Measurements from ENCODE around the gene CLRN1.
"Not testable (repeated sequence)": the region's sequence is repeated elsewhere in the genome, so short reads cannot be mapped to it uniquely, and the experiment has no call there.

The CLRN1 gene

GRCh38 chr3:151003029-151003767 lies 30.7 kb upstream of the CLRN1 start:
- no peaks in the 10 kb centered on the region for H3K36me3 ChIP-seq (ENCODE audit: control insufficient read depth, insufficient read depth, low read length)
- peaks cover 2% of the 10 kb centered on the region for H3K27me3 ChIP-seq (ENCODE audit: control insufficient read depth, insufficient read depth, low read length)
- no peak overlapping the region for H3K9ac ChIP-seq (ENCODE audit: low read depth, low read length)
- H3K4me3 ChIP-seq (ENCODE audit: low read depth, low read length), result no peak overlapping the region
- peaks cover 8% of the 10 kb centered on the region for H3K4me1 ChIP-seq (ENCODE audit: control insufficient read depth, insufficient read depth, low read length)
- no peaks in the 10 kb centered on the region for H3K9me3 ChIP-seq (ENCODE audit: control insufficient read depth, insufficient read depth, low read length)

GRCh38 chr3:151002003-151002981 lies 29.8 kb upstream of the CLRN1 start:
- Histone ChIP-seq H3K4me1 (ENCODE audit: control insufficient read depth, insufficient read depth, low read length) (peaks cover 8% of the 10 kb centered on the region), H3K4me3 (ENCODE audit: low read depth, low read length) (no peak overlapping the region), H3K9ac (ENCODE audit: low read depth, low read length) (no peak overlapping the region), H3K27me3 (ENCODE audit: control insufficient read depth, insufficient read depth, low read length) (peaks cover 2% of the 10 kb centered on the region), H3K9me3 (ENCODE audit: control insufficient read depth, insufficient read depth, low read length) (no peaks in the 10 kb centered on the region), H3K36me3 (ENCODE audit: control insufficient read depth, insufficient read depth, low read length) (no peaks in the 10 kb centered on the region)

GRCh38 chr3:150998996-150999395 lies 26.5 kb upstream of the CLRN1 start:
- Histone ChIP-seq H3K27me3 (ENCODE audit: control insufficient read depth, insufficient read depth, low read length) (no peaks in the 10 kb centered on the region), H3K4me3 (ENCODE audit: low read depth, low read length) (no peak overlapping the region), H3K9ac (ENCODE audit: low read depth, low read length) (no peak overlapping the region), H3K9me3 (ENCODE audit: control insufficient read depth, insufficient read depth, low read length) (no peaks in the 10 kb centered on the region), H3K4me1 (ENCODE audit: control insufficient read depth, insufficient read depth, low read length) (peaks cover 8% of the 10 kb centered on the region), H3K36me3 (ENCODE audit: control insufficient read depth, insufficient read depth, low read length) (no peaks in the 10 kb centered on the region)

GRCh38 chr3:150996731-150997130 lies 24.2 kb upstream of the CLRN1 start:
- no peak overlapping the region for H3K4me3 ChIP-seq (ENCODE audit: low read depth, low read length)
- no peaks in the 10 kb centered on the region for H3K36me3 ChIP-seq (ENCODE audit: control insufficient read depth, insufficient read depth, low read length)
- H3K27me3 ChIP-seq (ENCODE audit: control insufficient read depth, insufficient read depth, low read length), result no peaks in the 10 kb centered on the region
- H3K9me3 ChIP-seq (ENCODE audit: control insufficient read depth, insufficient read depth, low read length), result no peaks in the 10 kb centered on the region
- no peak overlapping the region for H3K9ac ChIP-seq (ENCODE audit: low read depth, low read length)
- peaks cover 8% of the 10 kb centered on the region for H3K4me1 ChIP-seq (ENCODE audit: control insufficient read depth, insufficient read depth, low read length)

GRCh38 chr3:150995510-150995909 lies 23.0 kb upstream of the CLRN1 start:
- H3K4me1 ChIP-seq (ENCODE audit: control insufficient read depth, insufficient read depth, low read length), result no peaks in the 10 kb centered on the region
- H3K9me3 ChIP-seq (ENCODE audit: control insufficient read depth, insufficient read depth, low read length), result no peaks in the 10 kb centered on the region
- H3K9ac ChIP-seq (ENCODE audit: low read depth, low read length), result no peak overlapping the region
- H3K27me3 ChIP-seq (ENCODE audit: control insufficient read depth, insufficient read depth, low read length), result no peaks in the 10 kb centered on the region
- no peaks in the 10 kb centered on the region for H3K36me3 ChIP-seq (ENCODE audit: control insufficient read depth, insufficient read depth, low read length)
- H3K4me3 ChIP-seq (ENCODE audit: low read depth, low read length), result no peak overlapping the region

- no peaks in the 10 kb centered on the region for H3K36me3 ChIP-seq (ENCODE audit: control insufficient read depth, insufficient read depth, low read length)
- no peaks in the 10 kb centered on the region for H3K27me3 ChIP-seq (ENCODE audit: control insufficient read depth, insufficient read depth, low read length)
- H3K4me3 ChIP-seq (ENCODE audit: low read depth, low read length), result no peak overlapping the region
- H3K9ac ChIP-seq (ENCODE audit: low read depth, low read length), result no peak overlapping the region
- no peaks in the 10 kb centered on the region for H3K9me3 ChIP-seq (ENCODE audit: control insufficient read depth, insufficient read depth, low read length)
- H3K4me1 ChIP-seq (ENCODE audit: control insufficient read depth, insufficient read depth, low read length), result no peaks in the 10 kb centered on the region
Measured at GRCh38 chr3:150989208-150989607, 16.7 kb upstream of the CLRN1 start.

- H3K27me3 ChIP-seq (ENCODE audit: control insufficient read depth, insufficient read depth, low read length); H3K36me3 ChIP-seq (ENCODE audit: control insufficient read depth, insufficient read depth, low read length); H3K9me3 ChIP-seq (ENCODE audit: control insufficient read depth, insufficient read depth, low read length); H3K4me3 ChIP-seq (ENCODE audit: low read depth, low read length); H3K4me1 ChIP-seq (ENCODE audit: control insufficient read depth, insufficient read depth, low read length); H3K9ac ChIP-seq (ENCODE audit: low read depth, low read length): not testable (repeated sequence)
Measured at GRCh38 chr3:150988395-150988794, 15.9 kb upstream of the CLRN1 start.

GRCh38 chr3:150985711-150986110 lies 13.2 kb upstream of the CLRN1 start:
- no peak overlapping the region for H3K4me3 ChIP-seq (ENCODE audit: low read depth, low read length)
- no peaks in the 10 kb centered on the region for H3K9me3 ChIP-seq (ENCODE audit: control insufficient read depth, insufficient read depth, low read length)
- no peaks in the 10 kb centered on the region for H3K36me3 ChIP-seq (ENCODE audit: control insufficient read depth, insufficient read depth, low read length)
- H3K4me1 ChIP-seq (ENCODE audit: control insufficient read depth, insufficient read depth, low read length), result no peaks in the 10 kb centered on the region
- H3K27me3 ChIP-seq (ENCODE audit: control insufficient read depth, insufficient read depth, low read length), result no peaks in the 10 kb centered on the region
- no peak overlapping the region for H3K9ac ChIP-seq (ENCODE audit: low read depth, low read length)

GRCh38 chr3:150984066-150984465 lies 11.5 kb upstream of the CLRN1 start:
- Histone ChIP-seq H3K9ac (ENCODE audit: low read depth, low read length) (no peak overlapping the region), H3K36me3 (ENCODE audit: control insufficient read depth, insufficient read depth, low read length) (no peaks in the 10 kb centered on the region), H3K4me3 (ENCODE audit: low read depth, low read length) (no peak overlapping the region), H3K27me3 (ENCODE audit: control insufficient read depth, insufficient read depth, low read length) (no peaks in the 10 kb centered on the region), H3K4me1 (ENCODE audit: control insufficient read depth, insufficient read depth, low read length) (no peaks in the 10 kb centered on the region), H3K9me3 (ENCODE audit: control insufficient read depth, insufficient read depth, low read length) (no peaks in the 10 kb centered on the region)

- Histone ChIP-seq H3K27me3 (ENCODE audit: control insufficient read depth, insufficient read depth, low read length) (no peaks in the 10 kb centered on the region), H3K4me3 (ENCODE audit: low read depth, low read length) (no peak overlapping the region), H3K9me3 (ENCODE audit: control insufficient read depth, insufficient read depth, low read length) (no peaks in the 10 kb centered on the region), H3K4me1 (ENCODE audit: control insufficient read depth, insufficient read depth, low read length) (peaks cover 18% of the 10 kb centered on the region), H3K36me3 (ENCODE audit: control insufficient read depth, insufficient read depth, low read length) (no peaks in the 10 kb centered on the region), H3K9ac (ENCODE audit: low read depth, low read length) (no peak overlapping the region)
Measured at GRCh38 chr3:150978566-150979148, 6.1 kb upstream of the CLRN1 start.

GRCh38 chr3:150975992-150976368 lies 3.5 kb upstream of the CLRN1 start:
- Histone ChIP-seq H3K4me3 (ENCODE audit: low read depth, low read length) (no peak overlapping the region), H3K9me3 (ENCODE audit: control insufficient read depth, insufficient read depth, low read length) (no peaks in the 10 kb centered on the region), H3K36me3 (ENCODE audit: control insufficient read depth, insufficient read depth, low read length) (no peaks in the 10 kb centered on the region), H3K4me1 (ENCODE audit: control insufficient read depth, insufficient read depth, low read length) (peaks cover 33% of the 10 kb centered on the region), H3K27me3 (ENCODE audit: control insufficient read depth, insufficient read depth, low read length) (no peaks in the 10 kb centered on the region), H3K9ac (ENCODE audit: low read depth, low read length) (peak overlapping the region; percentile 63)
